SK-N-SH treated with all-trans-retinoic acid at 6 μM for 48 hours (cell line): ENCODE measurements around the gene SAE1.

Experiments
- CREB5 ChIP-seq: fragments of 250-450 bp; sonication (Bioruptor Pico); IDR thresholded peaks from 2 replicates; pipeline ENCODE4 v1.5.1; 2020; ENCODE audit warnings: low read depth, mild to moderate bottlenecking, moderate library complexity
- ESRRG ChIP-seq: fragments of 250-450 bp; sonication (Bioruptor Pico); IDR thresholded peaks from 2 replicates; pipeline ENCODE4 v1.6.1; 2021; ENCODE audit warnings: mild to moderate bottlenecking
- ISL1 ChIP-seq: fragments of 250-450 bp; sonication (Bioruptor Pico); IDR thresholded peaks from 2 replicates; pipeline ENCODE4 v2.1.2; 2022; ENCODE audit warnings: mild to moderate bottlenecking, moderate library complexity
- PATZ1 ChIP-seq: fragments of 250-450 bp; sonication (Bioruptor Pico); IDR thresholded peaks from 2 replicates; pipeline ENCODE4 v1.8.0; 2020; ENCODE audit warnings: mild to moderate bottlenecking, moderate library complexity, borderline replicate concordance
- POU6F1 ChIP-seq: fragments of 250-450 bp; sonication (Bioruptor Pico); IDR thresholded peaks from 2 replicates; pipeline ENCODE4 v1.8.0; 2021; ENCODE audit warnings: low read depth, mild to moderate bottlenecking, moderate library complexity, borderline replicate concordance
- PPARA ChIP-seq: fragments of 250-450 bp; sonication (Bioruptor Pico); IDR thresholded peaks from 2 replicates; pipeline ENCODE4 v1.5.0; 2020; ENCODE audit warnings: mild to moderate bottlenecking, borderline replicate concordance
- RARB ChIP-seq: fragments of 250-450 bp; sonication (Bioruptor Pico); IDR thresholded peaks from 2 replicates; pipeline ENCODE4 v1.8.0; 2021; ENCODE audit warnings: mild to moderate bottlenecking, moderate library complexity
- TSHZ2 ChIP-seq: fragments of 250-450 bp; sonication (Bioruptor Pico); IDR thresholded peaks from 2 replicates; pipeline ENCODE4 v1.5.0; 2020; ENCODE audit warnings: mild to moderate bottlenecking, moderate library complexity
- ZFP3 ChIP-seq: fragments of 250-450 bp; sonication (Bioruptor Pico); IDR thresholded peaks from 2 replicates; pipeline ENCODE4 v1.5.0; 2020; ENCODE audit warnings: mild to moderate bottlenecking, moderate library complexity
- ZFP30 ChIP-seq: fragments of 450-650 bp; formaldehyde crosslinking; IDR thresholded peaks from 2 replicates; pipeline ENCODE4 v1.5.0; 2022; ENCODE audit warnings: mild to moderate bottlenecking, moderate library complexity
- ZNF565 ChIP-seq: fragments of 450-650 bp; formaldehyde crosslinking; conservative IDR thresholded peaks from 2 replicates; pipeline ENCODE4 v1.5.0; 2020; ENCODE audit warnings: low read depth, mild to moderate bottlenecking, moderate library complexity

- TF ChIP-seq ZFP30 (no peak), ISL1 (CRISPR knock-in tag) (no peak), ZFP3 (no peak), ZNF565 (CRISPR knock-in tag) (no peak), RARB (no peak), TSHZ2 (no peak), PATZ1 (CRISPR knock-in tag) (no peak), PPARA (CRISPR knock-in tag) (no peak), POU6F1 (no peak), CREB5 (CRISPR knock-in tag) (no peak), ESRRG (no peak)
Observed at GRCh38 chr19:47096721-47097120, 33.9 kb upstream of the SAE1 start.
